Body of pancreas (tissue), 4 donors: ENCODE measurements around the gene DMD. TPM values are rescaled to one million over a fixed set of nuclear protein-coding genes. Genes with fewer than 3 reads are reported as not detected.

ENCODE experiments used
- ATAC-seq: fragments of 150-250 bp; one replicate; pipeline ENCODE4 v1.9.1; 2016
- DNase-seq, 4 donors: peaks; one replicate each; pipeline ENCODE4 v3.0.0-alpha.2; 2019
- H3K27ac ChIP-seq, 4 donors: fragments of 200-600 bp; sonication (generic); 1 replicate in 3 of 4; 2 replicates in 1 of 4; pipeline versions ENCODE4 v1.5.1 to v1.6.1; 2016 to 2019; ENCODE audit warnings: mild to moderate bottlenecking in 1 of 4, mixed read lengths in 1 of 4, moderate library complexity in 1 of 4
- H3K27me3 ChIP-seq, 2 donors: fragments of 200-600 bp; sonication (generic); one replicate each; pipeline ENCODE4 v1.6.0; 2016; ENCODE audit warnings: mild to moderate bottlenecking in 1 of 2
- H3K36me3 ChIP-seq, 2 donors: fragments of 200-600 bp; sonication (generic); replicated peaks in 1 of 2; 2 replicates each; pipeline ENCODE4 v1.5.1; 2016; ENCODE audit warnings: low read depth in 2 of 2; ENCODE audit not compliant: insufficient read depth in 1 of 2
- H3K4me1 ChIP-seq: fragments of 200-600 bp; sonication (generic); one replicate; pipeline ENCODE4 v1.6.0; 2016
- H3K4me3 ChIP-seq, 2 donors: fragments of 200-600 bp; sonication (generic); 1 replicate in 1 of 2; 2 replicates in 1 of 2; pipeline ENCODE4 v1.5.1; 2016 to 2019
- H3K9me3 ChIP-seq, 3 donors: fragments of 200-600 bp; sonication (generic); 1 replicate in 2 of 3; 2 replicates in 1 of 3; pipeline ENCODE4 v1.5.1; 2016
- POLR2A ChIP-seq, 3 donors: fragments of 450-650 bp; IDR thresholded peaks; one replicate each; pipeline ENCODE4 v1.6.1; 2016; ENCODE audit warnings: antibody characterized with exemption in 3 of 3, mild to moderate bottlenecking in 2 of 3
- WGBS, 2 donors: methylation state at CpG; one replicate each; pipeline ENCODE4 v1.1.5; 2017; 5-methylcytosine and 5-hydroxymethylcytosine counted together
- intact Hi-C: fragments of 100-400 bp; cut with DNase I; formaldehyde crosslinking; loops from one replicate; pipeline ENCODE4 v1.15.1; 2023
- total RNA-seq, 2 donors: library from RNA; depleted of rRNA; stranded (reverse); fragments of >200 nt; gene quantifications; one replicate each; pipeline ENCODE4 v1.1.0, GENCODE V29; 2016
- TF ChIP-seq, protein P1 (sequence below), 7 experiments: fragments of 450-650 bp in 4 of 7; fragments of 200-600 bp in 3 of 7; sonication (generic) in 3 of 7; IDR thresholded peaks; one replicate each; pipeline ENCODE4 v1.5.1; 2016 to 2019; ENCODE audit warnings: antibody characterized with exemption in 7 of 7

DMD gene
- total RNA-seq, 2 donors from 2014 or later, result 28.5 to 38.6 TPM

- no peak for ATAC-seq
- DNase-seq, result no peak
- 42 to 46% methylated on average over 2 of the region's 2 CpGs for WGBS, 2 donors
- intact Hi-C loops, result no loop called here
- H3K27me3 ChIP-seq, result no peaks in the 10 kb centered on the region
- no peak overlapping the region for H3K27ac ChIP-seq
- H3K9me3 ChIP-seq, result no peaks in the 10 kb centered on the region
- no peak overlapping the region for H3K4me3 ChIP-seq
- H3K36me3 ChIP-seq, result no peaks in the 10 kb centered on the region
- TF ChIP-seq, protein P1, sequence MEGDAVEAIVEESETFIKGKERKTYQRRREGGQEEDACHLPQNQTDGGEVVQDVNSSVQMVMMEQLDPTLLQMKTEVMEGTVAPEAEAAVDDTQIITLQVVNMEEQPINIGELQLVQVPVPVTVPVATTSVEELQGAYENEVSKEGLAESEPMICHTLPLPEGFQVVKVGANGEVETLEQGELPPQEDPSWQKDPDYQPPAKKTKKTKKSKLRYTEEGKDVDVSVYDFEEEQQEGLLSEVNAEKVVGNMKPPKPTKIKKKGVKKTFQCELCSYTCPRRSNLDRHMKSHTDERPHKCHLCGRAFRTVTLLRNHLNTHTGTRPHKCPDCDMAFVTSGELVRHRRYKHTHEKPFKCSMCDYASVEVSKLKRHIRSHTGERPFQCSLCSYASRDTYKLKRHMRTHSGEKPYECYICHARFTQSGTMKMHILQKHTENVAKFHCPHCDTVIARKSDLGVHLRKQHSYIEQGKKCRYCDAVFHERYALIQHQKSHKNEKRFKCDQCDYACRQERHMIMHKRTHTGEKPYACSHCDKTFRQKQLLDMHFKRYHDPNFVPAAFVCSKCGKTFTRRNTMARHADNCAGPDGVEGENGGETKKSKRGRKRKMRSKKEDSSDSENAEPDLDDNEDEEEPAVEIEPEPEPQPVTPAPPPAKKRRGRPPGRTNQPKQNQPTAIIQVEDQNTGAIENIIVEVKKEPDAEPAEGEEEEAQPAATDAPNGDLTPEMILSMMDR (IDR thresholded peaks at IDR 0.05), result no peak
- no peak for TF ChIP-seq POLR2A (IDR thresholded peaks at IDR 0.05)
- no peaks in the 10 kb centered on the region for H3K4me1 ChIP-seq
Observed at GRCh38 chrX:32395878-32396277, 815.5 kb downstream of the DMD start.

GRCh38 chrX:32392655-32393054 lies 818.7 kb downstream of the DMD start:
- no peak for DNase-seq
- H3K4me1 ChIP-seq, result no peaks in the 10 kb centered on the region
- H3K4me3 ChIP-seq, result no peak overlapping the region
- H3K27me3 ChIP-seq, result no peaks in the 10 kb centered on the region
- H3K36me3 ChIP-seq, result no peaks in the 10 kb centered on the region
- intact Hi-C loops, result no loop called here
- TF ChIP-seq, protein P1 (IDR thresholded peaks at IDR 0.05), result no peak
- 72% methylated on average over 4 of the region's 4 CpGs for WGBS, 2 donors
- no peak overlapping the region for H3K27ac ChIP-seq
- no peak for ATAC-seq
- H3K9me3 ChIP-seq, result no peaks in the 10 kb centered on the region

DNA sequence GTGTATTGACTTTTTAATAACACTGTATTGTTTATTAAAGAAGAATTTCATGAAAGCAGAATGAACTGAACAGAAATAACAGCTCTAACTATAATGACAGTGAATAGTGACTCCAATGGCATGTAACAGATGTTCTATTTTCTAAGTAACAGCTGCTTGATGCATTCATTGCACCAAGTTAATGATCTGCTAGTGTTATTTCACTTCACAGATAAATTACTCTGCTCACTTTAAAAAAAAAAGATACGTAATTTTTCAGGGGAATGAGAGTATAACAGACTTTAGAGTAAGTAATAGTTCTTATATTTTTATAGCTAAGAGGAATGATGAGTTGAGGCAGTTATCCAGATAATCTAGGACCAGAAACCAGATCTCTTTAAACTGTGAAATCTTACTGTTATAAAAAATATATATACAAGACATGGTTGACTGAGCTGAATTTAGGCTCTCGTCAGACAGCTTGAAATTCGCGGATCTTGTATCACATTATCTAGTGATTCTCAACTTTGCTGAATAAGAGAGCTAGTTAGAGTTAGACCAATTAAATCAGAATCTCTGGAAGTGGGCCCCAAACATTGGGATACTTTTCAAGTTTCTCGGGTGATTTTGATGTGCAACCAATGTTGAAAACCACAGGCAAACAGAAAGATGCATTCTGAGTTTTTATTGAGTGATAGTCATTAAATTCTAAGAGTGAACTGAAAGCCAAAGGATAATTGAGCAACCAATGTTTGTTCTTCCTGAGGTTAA lies 840.7 kb downstream of the DMD start:
- TF ChIP-seq POLR2A (IDR thresholded peaks at IDR 0.05), result no peak
- TF ChIP-seq, protein P1 (IDR thresholded peaks at IDR 0.05), result no peak
- WGBS, 2 donors, result 54 to 66% methylated on average over 5 of the region's 5 CpGs
- H3K27me3 ChIP-seq, result no peaks in the 10 kb centered on the region
- DNase-seq, result no peak
- intact Hi-C loops, result no loop called here
- no peaks in the 10 kb centered on the region for H3K36me3 ChIP-seq
- H3K4me3 ChIP-seq, result no peak overlapping the region
- no peaks in the 10 kb centered on the region for H3K4me1 ChIP-seq
- H3K27ac ChIP-seq, result no peak overlapping the region
- H3K9me3 ChIP-seq, result no peaks in the 10 kb centered on the region
- ATAC-seq, result no peak

- DNase-seq (no peak), ATAC-seq (no peak)
- no peak overlapping the region for H3K4me3 ChIP-seq
- H3K27ac ChIP-seq, result no peak overlapping the region
- no peaks in the 10 kb centered on the region for H3K36me3 ChIP-seq
- intact Hi-C loops, result no loop called here
- H3K27me3 ChIP-seq, result no peaks in the 10 kb centered on the region
- no peaks in the 10 kb centered on the region for H3K9me3 ChIP-seq
- 77 to 78% methylated on average over 7 of the region's 7 CpGs for WGBS, 2 donors
- H3K4me1 ChIP-seq, result no peaks in the 10 kb centered on the region
- TF ChIP-seq POLR2A (IDR thresholded peaks at IDR 0.05), result no peak
- TF ChIP-seq, protein P1 (IDR thresholded peaks at IDR 0.05), result no peak
Observed at GRCh38 chrX:32293962-32294700, 917.2 kb downstream of the DMD start.
